K562 (cell line): Measurements from ENCODE around the gene IKZF4. TPM values are rescaled to one million over a fixed set of nuclear protein-coding genes. Genes with fewer than 3 reads are reported as not detected.

ENCODE experiments used
- ARID4B ChIP-seq: sonication (generic); formaldehyde crosslinking; IDR thresholded peaks from 2 replicates; pipeline ENCODE4 v1.8.0; 2022; ENCODE audit warnings: mild to moderate bottlenecking, missing genetic modification reagents
- GATA2 ChIP-seq: sonication (generic); formaldehyde crosslinking; IDR thresholded peaks from 2 replicates; pipeline ENCODE4 v1.4.0; 2020; ENCODE audit warnings: mild to moderate bottlenecking, missing genetic modification reagents
- KLF16 ChIP-seq: IDR thresholded peaks from 2 replicates; pipeline ENCODE4 v1.6.1; 2016; ENCODE audit warnings: antibody characterized with exemption
- MCM3 ChIP-seq: fragments of 450-650 bp; IDR thresholded peaks from 2 replicates; pipeline ENCODE4 v1.6.1; 2016
- NR3C1 ChIP-seq: sonication (generic); formaldehyde crosslinking; IDR thresholded peaks from 2 replicates; pipeline ENCODE4 v1.8.1; 2022; ENCODE audit warnings: missing genetic modification reagents
- PHF20 ChIP-seq: fragments of 450-650 bp; IDR thresholded peaks from 2 replicates; pipeline ENCODE4 v1.6.1; 2018; ENCODE audit not compliant: partially characterized antibody
- RERE ChIP-seq: sonication (generic); formaldehyde crosslinking; IDR thresholded peaks from 2 replicates; pipeline ENCODE4 v1.8.0; 2023; ENCODE audit warnings: missing genetic modification reagents, mild to moderate bottlenecking, borderline replicate concordance
- RFX7 ChIP-seq: fragments of 250-450 bp; sonication (Bioruptor Pico); IDR thresholded peaks from 2 replicates; pipeline ENCODE4 v1.5.1; 2021; ENCODE audit warnings: mild to moderate bottlenecking
- SREBF1 ChIP-seq: fragments of 150-350 bp; IDR thresholded peaks from 2 replicates; pipeline ENCODE4 v1.6.1; 2014; ENCODE audit warnings: antibody characterized with exemption, low read depth, low read length, borderline replicate concordance
- SRSF3 ChIP-seq: fragments of 200-400 bp; formaldehyde crosslinking; IDR thresholded peaks from 2 replicates; pipeline ENCODE4 v1.6.1; 2016; ENCODE audit warnings: mild to moderate bottlenecking, low read length, moderate library complexity; ENCODE audit not compliant: insufficient read depth
- TAF9B ChIP-seq: fragments of 450-650 bp; IDR thresholded peaks from 2 replicates; pipeline ENCODE4 v1.6.1; 2018; ENCODE audit warnings: mild to moderate bottlenecking; ENCODE audit not compliant: partially characterized antibody
- ZBTB2 ChIP-seq: fragments of 450-650 bp; IDR thresholded peaks from 2 replicates; pipeline ENCODE4 v1.6.1; 2016; ENCODE audit warnings: antibody characterized with exemption
- ZBTB9 ChIP-seq: fragments of 450-650 bp; formaldehyde crosslinking; IDR thresholded peaks from 2 replicates; pipeline ENCODE4 v1.4.0; 2020; ENCODE audit warnings: mild to moderate bottlenecking, moderate library complexity
- ZNF184 ChIP-seq: sonication (generic); formaldehyde crosslinking; IDR thresholded peaks from 2 replicates; pipeline ENCODE4 v1.5.0; 2020; ENCODE audit warnings: missing genetic modification reagents
- polyA plus RNA-seq, 8 experiments: library from polyadenylated mRNA; depleted of rRNA in 4 of 8; stranded (reverse) in 5 of 8; unstranded in 3 of 8; fragments of >200 nt; fragmentation: Nextera tagmentation in 2 of 8; fragmentation: Illumina TruSeq in 1 of 8; extraction: Ambion mirVana in 2 of 8; extraction: Trizol in 1 of 8; gene quantifications; 2 replicates each; pipeline versions ENCODE4 v1.2.1 to v1.2.3, GENCODE V29; 2011 to 2014; ENCODE audit warnings: inconsistent platforms in 1 of 8, missing spikeins in 1 of 8
- total RNA-seq, 7 experiments: library from RNA; depleted of rRNA in 6 of 7; stranded (reverse); fragments of >200 nt in 6 of 7; fragmentation: Illumina TruSeq in 2 of 7; extraction: Trizol in 2 of 7; gene quantifications; 2 replicates each; pipeline versions ENCODE4 v1.2.1 to v1.2.3, GENCODE V29; 2011 to 2021; ENCODE audit warnings: low replicate concordance in 1 of 7

The IKZF4 gene
- total and polyA plus RNA-seq, 9 of the 15 experiments (the other 6 are each of a cell fraction or from before 2014, with no cell fraction given): 1.9 to 16.3 (median 3.6) TPM

GRCh38 chr12:55972911-55973598, 47.8 kb upstream of the IKZF4 start (continued):
- peak; percentile 53 for TF ChIP-seq TAF9B
- no peak for TF ChIP-seq KLF16
- no peak for TF ChIP-seq GATA2 (CRISPR knock-in tag)
- TF ChIP-seq RFX7 (CRISPR knock-in tag): no peak
- TF ChIP-seq MCM3: no peak
- TF ChIP-seq ZBTB9 (CRISPR knock-in tag): no peak
- peak; percentile 78; the same call in 1 of the 2 replicates for TF ChIP-seq ZBTB2
- TF ChIP-seq RERE (CRISPR knock-in tag): no peak
- no peak for TF ChIP-seq ZNF184 (CRISPR knock-in tag)
- peak; percentile 80 for TF ChIP-seq PHF20
- TF ChIP-seq SREBF1: no peak
- no peak for TF ChIP-seq SRSF3
- no peak for TF ChIP-seq NR3C1 (CRISPR knock-in tag)
- no peak for TF ChIP-seq ARID4B (CRISPR knock-in tag)
